ENCODE results near the gene CDK5. TPM values are rescaled to one million over a fixed set of nuclear protein-coding genes. Genes with fewer than 3 reads are reported as not detected.

CDK5 gene
- total RNA-seq, 2 experiments from 2014 or later: 17.6 to 18.2 TPM

Other genes with a start within 250 kb of the CDK5 start
- not detected for gene AOC1, start 205.4 kb downstream of the CDK5 start, total RNA-seq
- gene KCNH2, start 79.6 kb downstream of the CDK5 start, total RNA-seq: under 1 TPM; 0.15 to 0.38 TPM
- 10 to 100 TPM; 27.7 to 30.2 TPM for gene NOS3, start 66.9 kb downstream of the CDK5 start, total RNA-seq
- gene ATG9B, start 33.4 kb downstream of the CDK5 start, total RNA-seq: 1 to 10 TPM; 7.9 to 8.6 TPM
- 10 to 100 TPM; 51.2 to 53.3 TPM for gene ABCB8, start 29.4 kb downstream of the CDK5 start, total RNA-seq
- gene ASIC3, start 9.4 kb downstream of the CDK5 start, total RNA-seq: 1 to 10 TPM; 5.5 to 6.2 TPM
- 100 to 1,000 TPM in 1 of 2 experiments, 10 to 100 TPM in 1; 94.6 to 109 TPM for gene SLC4A2, start 1.7 kb upstream of the CDK5 start, total RNA-seq
- 10 to 100 TPM; 70.0 to 72.7 TPM for gene FASTK, start 22.9 kb upstream of the CDK5 start, total RNA-seq
- gene TMUB1, start 25.6 kb upstream of the CDK5 start, total RNA-seq: 10 to 100 TPM; 80.3 to 81.1 TPM
- 10 to 100 TPM; 30.1 to 31.5 TPM for gene AGAP3, start 28.6 kb upstream of the CDK5 start, total RNA-seq
- gene GBX1, start 109.8 kb upstream of the CDK5 start, total RNA-seq: not detected
- gene ASB10, start 129.4 kb upstream of the CDK5 start, total RNA-seq: not detected
- not detected for gene H2BK1, start 152.6 kb upstream of the CDK5 start, total RNA-seq
- gene ABCF2, start 169.3 kb upstream of the CDK5 start, total RNA-seq: 10 to 100 TPM; 23.1 to 27.6 TPM
- 10 to 100 TPM; 56.0 to 56.4 TPM for gene CHPF2, start 174.6 kb upstream of the CDK5 start, total RNA-seq
- 1 to 10 TPM; 1.5 to 2.7 TPM for gene SMARCD3, start 190.8 kb upstream of the CDK5 start, total RNA-seq